ENCODE data around the gene CP. TPM values are rescaled to one million over a fixed set of nuclear protein-coding genes. Genes with fewer than 3 reads are reported as not detected.
A peak's percentile ranks its signal among the peaks of the same experiment; 100 is the strongest.

CP gene
- total and polyA plus RNA-seq, 2 of the 13 experiments (the other 11 are each of a cell fraction or from before 2014, with no cell fraction given): 42.6 to 789 TPM

DNA sequence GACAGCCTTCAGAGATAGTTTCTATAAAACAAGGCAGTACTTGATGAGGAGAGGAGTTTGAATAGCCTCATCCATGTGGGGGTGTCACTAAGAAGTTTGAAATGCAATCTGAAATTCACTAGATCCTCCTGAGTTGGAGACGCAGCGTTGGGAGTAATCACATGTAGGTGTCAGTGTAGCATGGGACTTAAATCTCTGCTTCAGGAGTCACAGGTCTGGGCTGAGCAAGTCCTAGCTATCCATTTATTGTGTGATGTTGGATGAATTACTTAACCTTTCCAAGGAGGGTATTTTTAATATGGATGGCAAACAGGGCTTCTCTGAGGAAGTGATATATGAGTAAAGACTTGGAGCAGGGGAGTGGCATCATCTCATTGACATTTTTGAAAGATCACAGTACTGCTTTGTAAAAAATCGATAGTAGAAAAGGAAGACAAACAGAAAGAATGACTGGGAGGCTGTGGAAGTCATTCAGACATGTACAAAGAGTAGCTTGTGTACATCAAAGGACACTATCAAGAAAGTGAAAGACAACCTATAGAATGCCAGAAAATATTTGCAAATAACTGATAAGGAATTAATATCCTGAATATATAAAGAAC, 17.1 kb downstream of the CP start (continued):
- TF ChIP-seq, protein P1, sequence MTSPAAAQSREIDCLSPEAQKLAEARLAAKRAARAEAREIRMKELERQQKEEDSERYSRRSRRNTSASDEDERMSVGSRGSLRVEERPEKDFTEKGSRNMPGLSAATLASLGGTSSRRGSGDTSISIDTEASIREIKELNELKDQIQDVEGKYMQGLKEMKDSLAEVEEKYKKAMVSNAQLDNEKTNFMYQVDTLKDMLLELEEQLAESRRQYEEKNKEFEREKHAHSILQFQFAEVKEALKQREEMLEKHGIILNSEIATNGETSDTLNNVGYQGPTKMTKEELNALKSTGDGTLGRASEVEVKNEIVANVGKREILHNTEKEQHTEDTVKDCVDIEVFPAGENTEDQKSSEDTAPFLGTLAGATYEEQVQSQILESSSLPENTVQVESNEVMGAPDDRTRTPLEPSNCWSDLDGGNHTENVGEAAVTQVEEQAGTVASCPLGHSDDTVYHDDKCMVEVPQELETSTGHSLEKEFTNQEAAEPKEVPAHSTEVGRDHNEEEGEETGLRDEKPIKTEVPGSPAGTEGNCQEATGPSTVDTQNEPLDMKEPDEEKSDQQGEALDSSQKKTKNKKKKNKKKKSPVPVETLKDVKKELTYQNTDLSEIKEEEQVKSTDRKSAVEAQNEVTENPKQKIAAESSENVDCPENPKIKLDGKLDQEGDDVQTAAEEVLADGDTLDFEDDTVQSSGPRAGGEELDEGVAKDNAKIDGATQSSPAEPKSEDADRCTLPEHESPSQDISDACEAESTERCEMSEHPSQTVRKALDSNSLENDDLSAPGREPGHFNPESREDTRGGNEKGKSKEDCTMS (CRISPR knock-in tag; conservative IDR thresholded peaks at IDR 0.05): no peak
- peak; percentile 25; the same call in 1 of the 2 replicates for TF ChIP-seq SAP130 (CRISPR knock-in tag; IDR thresholded peaks at IDR 0.05; ENCODE audit: low read depth)
- no peak for TF ChIP-seq FLYWCH1 (CRISPR knock-in tag; IDR thresholded peaks at IDR 0.05)
- no peak for TF ChIP-seq ZNF260 (CRISPR knock-in tag; IDR thresholded peaks at IDR 0.05; ENCODE audit: borderline replicate concordance, low read depth)
- no peak for TF ChIP-seq GATAD1 (CRISPR knock-in tag; IDR thresholded peaks at IDR 0.05)
- TF ChIP-seq, protein P2, sequence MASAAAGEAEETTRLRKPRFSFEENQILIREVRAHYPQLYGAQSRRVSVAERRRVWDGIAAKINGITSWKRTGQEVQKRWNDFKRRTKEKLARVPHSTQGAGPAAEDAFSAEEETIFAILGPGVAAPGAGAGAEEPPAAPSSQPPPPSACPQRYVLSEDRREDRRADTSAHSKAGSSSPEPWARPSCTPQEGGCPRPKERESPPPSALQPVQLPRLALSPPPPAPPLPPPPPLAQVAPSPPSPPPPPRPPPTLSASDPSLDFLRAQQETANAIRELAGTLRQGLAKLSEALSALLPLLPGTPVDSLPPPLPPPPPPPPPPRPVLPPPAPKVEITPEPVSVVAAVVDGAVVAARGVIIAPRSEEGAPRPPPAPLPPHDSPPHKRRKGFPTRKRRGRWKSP (CRISPR knock-in tag; IDR thresholded peaks at IDR 0.05): no peak
- no peak for TF ChIP-seq NFE2L2 (IDR thresholded peaks at IDR 0.05; ENCODE audit: low read length)
- no peak for TF ChIP-seq ZNF496 (CRISPR knock-in tag; IDR thresholded peaks at IDR 0.05; ENCODE audit: insufficient replicate concordance)
- peak; percentile 35; the same call in 1 of the 2 replicates for TF ChIP-seq RBFOX2 (IDR thresholded peaks at IDR 0.05; ENCODE audit: low read depth, low read length)
- no peak for TF ChIP-seq ZNF761 (CRISPR knock-in tag; conservative IDR thresholded peaks at IDR 0.05)
- TF ChIP-seq GABPA (IDR thresholded peaks at IDR 0.05; ENCODE audit: low read depth, low read length): no peak
- no peak for TF ChIP-seq GABPA (CRISPR knock-in tag; IDR thresholded peaks at IDR 0.05; ENCODE audit: low read depth)
- no peak for TF ChIP-seq ZNF441 (CRISPR knock-in tag; IDR thresholded peaks at IDR 0.05; ENCODE audit: borderline replicate concordance)
- TF ChIP-seq, protein P3, sequence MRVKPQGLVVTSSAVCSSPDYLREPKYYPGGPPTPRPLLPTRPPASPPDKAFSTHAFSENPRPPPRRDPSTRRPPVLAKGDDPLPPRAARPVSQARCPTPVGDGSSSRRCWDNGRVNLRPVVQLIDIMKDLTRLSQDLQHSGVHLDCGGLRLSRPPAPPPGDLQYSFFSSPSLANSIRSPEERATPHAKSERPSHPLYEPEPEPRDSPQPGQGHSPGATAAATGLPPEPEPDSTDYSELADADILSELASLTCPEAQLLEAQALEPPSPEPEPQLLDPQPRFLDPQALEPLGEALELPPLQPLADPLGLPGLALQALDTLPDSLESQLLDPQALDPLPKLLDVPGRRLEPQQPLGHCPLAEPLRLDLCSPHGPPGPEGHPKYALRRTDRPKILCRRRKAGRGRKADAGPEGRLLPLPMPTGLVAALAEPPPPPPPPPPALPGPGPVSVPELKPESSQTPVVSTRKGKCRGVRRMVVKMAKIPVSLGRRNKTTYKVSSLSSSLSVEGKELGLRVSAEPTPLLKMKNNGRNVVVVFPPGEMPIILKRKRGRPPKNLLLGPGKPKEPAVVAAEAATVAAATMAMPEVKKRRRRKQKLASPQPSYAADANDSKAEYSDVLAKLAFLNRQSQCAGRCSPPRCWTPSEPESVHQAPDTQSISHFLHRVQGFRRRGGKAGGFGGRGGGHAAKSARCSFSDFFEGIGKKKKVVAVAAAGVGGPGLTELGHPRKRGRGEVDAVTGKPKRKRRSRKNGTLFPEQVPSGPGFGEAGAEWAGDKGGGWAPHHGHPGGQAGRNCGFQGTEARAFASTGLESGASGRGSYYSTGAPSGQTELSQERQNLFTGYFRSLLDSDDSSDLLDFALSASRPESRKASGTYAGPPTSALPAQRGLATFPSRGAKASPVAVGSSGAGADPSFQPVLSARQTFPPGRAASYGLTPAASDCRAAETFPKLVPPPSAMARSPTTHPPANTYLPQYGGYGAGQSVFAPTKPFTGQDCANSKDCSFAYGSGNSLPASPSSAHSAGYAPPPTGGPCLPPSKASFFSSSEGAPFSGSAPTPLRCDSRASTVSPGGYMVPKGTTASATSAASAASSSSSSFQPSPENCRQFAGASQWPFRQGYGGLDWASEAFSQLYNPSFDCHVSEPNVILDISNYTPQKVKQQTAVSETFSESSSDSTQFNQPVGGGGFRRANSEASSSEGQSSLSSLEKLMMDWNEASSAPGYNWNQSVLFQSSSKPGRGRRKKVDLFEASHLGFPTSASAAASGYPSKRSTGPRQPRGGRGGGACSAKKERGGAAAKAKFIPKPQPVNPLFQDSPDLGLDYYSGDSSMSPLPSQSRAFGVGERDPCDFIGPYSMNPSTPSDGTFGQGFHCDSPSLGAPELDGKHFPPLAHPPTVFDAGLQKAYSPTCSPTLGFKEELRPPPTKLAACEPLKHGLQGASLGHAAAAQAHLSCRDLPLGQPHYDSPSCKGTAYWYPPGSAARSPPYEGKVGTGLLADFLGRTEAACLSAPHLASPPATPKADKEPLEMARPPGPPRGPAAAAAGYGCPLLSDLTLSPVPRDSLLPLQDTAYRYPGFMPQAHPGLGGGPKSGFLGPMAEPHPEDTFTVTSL (CRISPR knock-in tag; IDR thresholded peaks at IDR 0.05; ENCODE audit: borderline replicate concordance): no peak
- TF ChIP-seq NR2C2 (CRISPR knock-in tag; IDR thresholded peaks at IDR 0.05; ENCODE audit: borderline replicate concordance): no peak
- TF ChIP-seq, protein P4, sequence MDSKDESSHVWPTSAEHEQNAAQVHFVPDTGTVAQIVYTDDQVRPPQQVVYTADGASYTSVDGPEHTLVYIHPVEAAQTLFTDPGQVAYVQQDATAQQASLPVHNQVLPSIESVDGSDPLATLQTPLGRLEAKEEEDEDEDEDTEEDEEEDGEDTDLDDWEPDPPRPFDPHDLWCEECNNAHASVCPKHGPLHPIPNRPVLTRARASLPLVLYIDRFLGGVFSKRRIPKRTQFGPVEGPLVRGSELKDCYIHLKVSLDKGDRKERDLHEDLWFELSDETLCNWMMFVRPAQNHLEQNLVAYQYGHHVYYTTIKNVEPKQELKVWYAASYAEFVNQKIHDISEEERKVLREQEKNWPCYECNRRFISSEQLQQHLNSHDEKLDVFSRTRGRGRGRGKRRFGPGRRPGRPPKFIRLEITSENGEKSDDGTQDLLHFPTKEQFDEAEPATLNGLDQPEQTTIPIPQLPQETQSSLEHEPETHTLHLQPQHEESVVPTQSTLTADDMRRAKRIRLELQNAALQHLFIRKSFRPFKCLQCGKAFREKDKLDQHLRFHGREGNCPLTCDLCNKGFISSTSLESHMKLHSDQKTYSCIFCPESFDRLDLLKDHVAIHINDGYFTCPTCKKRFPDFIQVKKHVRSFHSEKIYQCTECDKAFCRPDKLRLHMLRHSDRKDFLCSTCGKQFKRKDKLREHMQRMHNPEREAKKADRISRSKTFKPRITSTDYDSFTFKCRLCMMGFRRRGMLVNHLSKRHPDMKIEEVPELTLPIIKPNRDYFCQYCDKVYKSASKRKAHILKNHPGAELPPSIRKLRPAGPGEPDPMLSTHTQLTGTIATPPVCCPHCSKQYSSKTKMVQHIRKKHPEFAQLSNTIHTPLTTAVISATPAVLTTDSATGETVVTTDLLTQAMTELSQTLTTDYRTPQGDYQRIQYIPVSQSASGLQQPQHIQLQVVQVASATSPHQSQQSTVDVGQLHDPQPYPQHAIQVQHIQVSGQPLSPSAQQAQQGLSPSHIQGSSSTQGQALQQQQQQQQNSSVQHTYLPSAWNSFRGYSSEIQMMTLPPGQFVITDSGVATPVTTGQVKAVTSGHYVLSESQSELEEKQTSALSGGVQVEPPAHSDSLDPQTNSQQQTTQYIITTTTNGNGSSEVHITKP (CRISPR knock-in tag; IDR thresholded peaks at IDR 0.05; ENCODE audit: low read depth): no peak
- peak; percentile 24 for TF ChIP-seq TEAD3 (CRISPR knock-in tag; optimal IDR thresholded peaks at IDR 0.05; ENCODE audit: borderline replicate concordance)

All from HepG2 (cell line).